NCI-H748 (cell line): ENCODE data around the gene TICRR.
A peak's percentile ranks its signal among the peaks of the same experiment; 100 is the strongest.
"Not testable (repeated sequence)": the region's sequence is repeated elsewhere in the genome, so short reads cannot be mapped to it uniquely, and the experiment has no call there.

Experiments used
- DNase-seq: peaks from one replicate; lab custom pipeline; 2025; ENCODE audit not compliant: unreplicated experiment; lab: John Stamatoyannopoulos, UW

TICRR gene

DNA sequence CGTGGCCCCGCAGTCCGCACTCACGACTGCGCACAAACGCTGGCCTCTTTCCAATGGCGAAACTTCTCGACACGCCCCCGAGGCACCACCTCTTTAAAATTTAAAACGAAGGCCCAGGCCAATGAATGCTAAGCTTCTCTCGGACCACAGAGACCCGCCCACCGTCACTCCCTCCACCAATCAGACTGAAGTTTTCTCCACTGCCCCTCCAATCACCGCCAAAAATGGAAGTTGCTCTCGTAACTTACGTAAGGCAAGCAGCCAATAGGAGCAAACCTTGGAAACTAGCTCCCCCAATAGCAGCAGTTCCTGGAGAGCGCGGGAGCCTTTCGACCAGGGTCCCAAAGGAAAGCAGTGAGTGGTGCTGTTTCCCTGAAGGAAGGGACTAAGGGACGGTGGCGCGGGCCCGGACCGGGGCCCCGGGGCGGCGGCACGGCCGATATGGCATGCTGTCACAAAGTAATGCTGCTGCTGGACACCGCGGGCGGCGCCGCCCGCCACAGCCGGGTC lies at the start of gene TICRR:
TICRR (plus strand) TSS at position 324 of the 510 bp plus-strand sequence; CDS start at position 442, 118 bp downstream.
- DNase-seq: peak; percentile 98

GRCh38 chr15:89526181-89526580 lies 49.1 kb upstream of the TICRR start:
- no peak for DNase-seq

DNA sequence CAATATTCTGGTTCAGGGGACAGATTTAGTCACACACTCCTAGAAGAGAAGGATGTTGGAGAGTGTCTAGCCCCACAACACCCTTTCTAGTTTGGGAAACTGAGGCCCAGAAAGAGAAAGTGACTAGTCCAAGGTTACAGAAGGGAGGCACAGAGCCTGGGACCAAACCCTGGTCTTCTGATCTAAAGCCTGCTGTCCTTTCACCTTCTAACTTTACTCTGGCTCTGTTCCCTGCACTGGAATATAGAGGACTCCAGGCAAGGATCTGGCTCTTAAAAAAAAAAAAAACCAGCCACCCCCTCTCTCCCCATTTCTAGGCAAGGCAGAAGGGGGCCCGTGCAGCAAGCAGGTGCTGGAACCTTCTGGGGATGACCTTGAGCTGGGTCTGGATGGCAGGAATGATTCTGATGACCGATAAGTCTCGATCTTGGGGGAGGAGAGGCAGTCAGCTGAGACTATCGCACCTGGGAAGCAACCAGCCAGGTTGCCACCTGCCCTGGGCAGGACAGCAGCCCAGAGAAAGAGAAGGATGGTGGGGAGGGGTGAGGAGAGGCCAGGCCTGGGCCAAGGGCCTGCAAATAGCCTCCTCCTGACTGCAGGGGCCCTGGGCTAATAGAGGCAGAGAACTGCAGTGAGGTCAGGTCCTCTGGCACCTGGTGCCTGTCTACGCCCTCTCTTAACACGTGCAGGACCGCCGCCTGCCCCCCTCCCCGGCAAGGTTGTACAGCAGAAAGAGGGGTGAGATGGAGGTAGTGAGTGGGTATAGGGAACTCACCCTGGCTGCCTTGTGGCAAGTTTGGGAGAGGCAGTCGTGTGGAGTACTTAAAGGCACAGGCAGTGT lies 48.4 kb upstream of the TICRR start:
- DNase-seq: no peak

- DNase-seq: no peak
Observed at GRCh38 chr15:89528757-89529352, 46.4 kb upstream of the TICRR start.

GRCh38 chr15:89530976-89531375 lies 44.3 kb upstream of the TICRR start:
- no peak for DNase-seq

- DNase-seq: no peak
Observed at GRCh38 chr15:89531796-89532537, 43.3 kb upstream of the TICRR start.

GRCh38 chr15:89533861-89534544 lies 41.3 kb upstream of the TICRR start:
- DNase-seq: no peak

GRCh38 chr15:89539027-89539426 lies 36.2 kb upstream of the TICRR start:
- no peak for DNase-seq

- no peak for DNase-seq
Observed at GRCh38 chr15:89542369-89542768, 32.9 kb upstream of the TICRR start.

DNA sequence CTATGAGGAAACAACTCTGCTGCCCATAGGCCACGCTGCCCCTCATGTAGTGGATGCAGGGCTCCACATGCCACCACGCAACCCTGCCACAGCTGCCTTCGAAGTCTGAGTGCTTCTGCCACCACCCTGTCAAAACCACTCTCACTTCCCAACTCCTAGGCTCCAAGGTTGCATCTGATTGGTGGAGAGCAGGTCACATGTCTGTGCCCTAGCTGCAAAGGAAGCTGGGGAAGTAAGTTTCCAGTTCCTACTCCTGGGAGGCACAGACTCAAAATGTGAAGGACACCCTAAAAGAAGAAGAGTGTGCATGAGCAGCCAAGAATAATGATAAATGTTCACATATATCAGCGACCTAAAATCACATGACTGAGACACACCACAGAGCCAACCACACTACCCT lies 31.9 kb upstream of the TICRR start:
- DNase-seq: no peak

DNA sequence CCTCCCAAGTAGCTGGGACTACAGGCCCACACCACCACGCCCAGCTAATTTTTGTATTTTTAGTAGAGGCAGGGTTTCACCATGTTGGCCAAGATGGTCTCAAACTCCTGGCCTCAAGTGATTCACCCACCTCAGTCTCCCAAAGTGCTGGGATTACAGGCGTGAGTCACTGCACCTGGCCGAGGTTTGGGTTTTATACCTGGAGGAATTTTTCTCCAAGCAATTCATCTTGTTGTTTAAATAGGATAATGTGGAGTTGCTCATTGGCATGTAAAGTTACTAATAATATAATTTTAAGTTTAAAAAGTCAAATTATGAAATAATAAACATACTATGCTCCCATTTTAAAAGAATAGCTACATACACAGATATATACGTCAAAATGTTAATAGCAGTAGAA lies 26.1 kb upstream of the TICRR start:
- not testable (repeated sequence) for DNase-seq

DNA sequence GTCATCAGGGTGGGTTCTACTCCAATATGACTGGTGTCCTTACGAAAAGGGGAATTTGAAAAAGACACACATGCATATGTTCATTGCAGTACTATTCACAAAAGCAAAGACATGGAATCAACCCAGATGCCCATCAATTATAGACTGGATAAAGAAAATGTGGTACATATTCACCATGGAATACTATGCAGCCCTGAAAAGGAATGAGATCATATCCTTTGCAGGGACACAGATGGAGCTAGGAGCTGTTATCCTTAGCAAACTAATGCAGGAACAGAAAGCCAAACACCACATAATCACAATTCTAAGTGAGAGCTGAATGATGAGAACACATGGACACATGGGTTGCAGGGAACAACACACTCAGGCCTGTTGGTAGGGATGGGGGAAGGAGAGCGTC lies 24.8 kb upstream of the TICRR start:
- no peak for DNase-seq

GRCh38 chr15:89551550-89551949 lies 23.7 kb upstream of the TICRR start:
- DNase-seq: no peak

GRCh38 chr15:89553632-89554031 lies 21.6 kb upstream of the TICRR start:
- no peak for DNase-seq

GRCh38 chr15:89554247-89554646 lies 21.0 kb upstream of the TICRR start:
- DNase-seq: no peak

- no peak for DNase-seq
Observed at GRCh38 chr15:89555768-89556167, 19.5 kb upstream of the TICRR start.

- DNase-seq: peak; percentile 60
Observed at GRCh38 chr15:89556413-89557262, 18.6 kb upstream of the TICRR start.

GRCh38 chr15:89559769-89560264 lies 15.5 kb upstream of the TICRR start:
- DNase-seq: no peak

GRCh38 chr15:89566181-89566580 lies 9.1 kb upstream of the TICRR start:
- no peak for DNase-seq
